Neuron (in vitro differentiated cells): ENCODE results near the gene MRPL33.
A peak's percentile ranks its signal among the peaks of the same experiment; 100 is the strongest.
"Not testable (repeated sequence)": the region's sequence is repeated elsewhere in the genome, so short reads cannot be mapped to it uniquely, and the experiment has no call there.

Experiments used
- H2AFZ ChIP-seq: one replicate; pipeline ENCODE4 v1.6.1; 2013; ENCODE audit warnings: low read depth, mild to moderate bottlenecking, inconsistent platforms, low read length, moderate library complexity
- H3K27me3 ChIP-seq: one replicate; pipeline ENCODE4 v1.6.1; 2013; ENCODE audit warnings: low read length; ENCODE audit not compliant: insufficient read depth
- H3K36me3 ChIP-seq: one replicate; pipeline ENCODE4 v1.6.1; 2013; ENCODE audit warnings: low read length; ENCODE audit not compliant: insufficient read depth
- H3K4me1 ChIP-seq: one replicate; pipeline ENCODE4 v1.6.1; 2013; ENCODE audit warnings: low read length; ENCODE audit not compliant: insufficient read depth
- H3K4me3 ChIP-seq: 2 replicates; pipeline ENCODE4 v1.5.1; 2013; ENCODE audit warnings: mild to moderate bottlenecking, low read length, moderate library complexity
- H3K9me3 ChIP-seq: one replicate; pipeline ENCODE4 v1.6.1; 2013; ENCODE audit warnings: low read length

Gene MRPL33

GRCh38 chr2:27751377-27751776 is 20.1 kb upstream of the MRPL33 start:
- no peaks in the 10 kb centered on the region for H3K9me3 ChIP-seq
- H2AFZ ChIP-seq, result no peak overlapping the region
- H3K4me1 ChIP-seq, result peaks cover 4% of the 10 kb centered on the region
- H3K36me3 ChIP-seq, result no peaks in the 10 kb centered on the region
- H3K4me3 ChIP-seq, result no peak overlapping the region
- no peaks in the 10 kb centered on the region for H3K27me3 ChIP-seq

DNA sequence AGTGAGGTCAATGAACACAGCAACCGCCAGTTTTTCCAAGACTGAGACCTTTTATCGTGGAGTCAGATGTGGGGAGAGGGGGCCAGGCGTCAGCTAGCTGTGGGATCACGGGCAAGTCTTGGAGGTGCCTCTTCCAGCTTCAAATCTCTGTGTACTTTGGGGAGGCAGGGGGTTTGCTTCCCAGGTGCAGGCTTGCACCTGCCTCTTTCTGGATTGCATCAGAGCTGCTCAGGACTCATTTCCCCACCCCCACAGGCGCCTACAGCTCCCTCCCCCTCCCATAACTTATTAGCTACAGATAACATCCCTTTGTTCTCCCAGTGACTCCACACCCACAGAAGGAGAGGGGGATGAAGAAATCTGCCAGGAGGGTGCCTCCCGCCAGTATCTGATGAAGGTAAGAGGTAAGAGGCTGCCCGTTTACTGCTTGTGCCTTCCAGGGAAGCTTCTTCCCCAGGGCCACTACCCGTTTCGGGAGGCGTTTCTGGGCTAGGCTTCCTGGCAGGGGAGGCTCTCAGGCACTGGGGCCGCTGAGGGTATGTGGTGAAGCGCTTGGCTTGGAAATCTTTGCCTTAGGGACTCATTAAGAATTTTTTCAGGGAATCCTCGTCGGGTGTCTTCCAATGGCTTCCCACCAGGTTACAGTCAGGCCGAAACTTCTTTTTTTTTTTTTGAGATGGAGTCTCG is 18.8 kb upstream of the MRPL33 start:
- Histone ChIP-seq H3K4me3 (no peak overlapping the region), H3K36me3 (no peaks in the 10 kb centered on the region), H3K27me3 (no peaks in the 10 kb centered on the region)

GRCh38 chr2:27754138-27754588 is 17.4 kb upstream of the MRPL33 start:
- H3K4me3 ChIP-seq, result no peak overlapping the region
- peaks cover 4% of the 10 kb centered on the region for H3K4me1 ChIP-seq
- no peaks in the 10 kb centered on the region for H3K27me3 ChIP-seq

More for the DNA sequence above, 18.8 kb upstream of the MRPL33 start:
- peaks cover 4% of the 10 kb centered on the region for H3K4me1 ChIP-seq
- H2AFZ ChIP-seq, result no peak overlapping the region
- no peaks in the 10 kb centered on the region for H3K9me3 ChIP-seq

GRCh38 chr2:27754831-27755230 is 16.7 kb upstream of the MRPL33 start:
- H3K36me3 ChIP-seq, result no peaks in the 10 kb centered on the region
- no peak overlapping the region for H3K4me3 ChIP-seq
- no peaks in the 10 kb centered on the region for H3K27me3 ChIP-seq
- no peak overlapping the region for H2AFZ ChIP-seq
- H3K9me3 ChIP-seq, result no peaks in the 10 kb centered on the region
- H3K4me1 ChIP-seq, result peaks cover 4% of the 10 kb centered on the region

More at GRCh38 chr2:27754138-27754588, 17.4 kb upstream of the MRPL33 start:
- Histone ChIP-seq H3K36me3 (no peaks in the 10 kb centered on the region), H3K9me3 (no peaks in the 10 kb centered on the region), H2AFZ (no peak overlapping the region)

- Histone ChIP-seq H3K4me3 (no peak overlapping the region), H2AFZ (no peak overlapping the region), H3K27me3 (no peaks in the 10 kb centered on the region), H3K4me1 (peaks cover 4% of the 10 kb centered on the region), H3K36me3 (no peaks in the 10 kb centered on the region), H3K9me3 (no peaks in the 10 kb centered on the region)
Observed at GRCh38 chr2:27756091-27756490, 15.4 kb upstream of the MRPL33 start.

- Histone ChIP-seq H3K36me3 (no peaks in the 10 kb centered on the region), H3K27me3 (no peaks in the 10 kb centered on the region), H3K4me1 (peaks cover 4% of the 10 kb centered on the region), H3K4me3 (no peak overlapping the region), H2AFZ (no peak overlapping the region), H3K9me3 (no peaks in the 10 kb centered on the region)
Observed at GRCh38 chr2:27756544-27757498, 14.7 kb upstream of the MRPL33 start.

GRCh38 chr2:27762951-27763906 is 8.3 kb upstream of the MRPL33 start:
- Histone ChIP-seq H2AFZ (no peak overlapping the region), H3K36me3 (no peaks in the 10 kb centered on the region), H3K4me1 (no peaks in the 10 kb centered on the region)

GRCh38 chr2:27763907-27764267 is 7.6 kb upstream of the MRPL33 start:
- H3K36me3 ChIP-seq, result no peaks in the 10 kb centered on the region
- peaks cover 9% of the 10 kb centered on the region for H3K27me3 ChIP-seq
- H3K4me3 ChIP-seq, result no peak overlapping the region
- H3K4me1 ChIP-seq, result no peaks in the 10 kb centered on the region
- H3K9me3 ChIP-seq, result no peaks in the 10 kb centered on the region
- no peak overlapping the region for H2AFZ ChIP-seq

More at GRCh38 chr2:27762951-27763906, 8.3 kb upstream of the MRPL33 start:
- Histone ChIP-seq H3K4me3 (no peak overlapping the region), H3K9me3 (no peaks in the 10 kb centered on the region), H3K27me3 (peaks cover 9% of the 10 kb centered on the region)

DNA sequence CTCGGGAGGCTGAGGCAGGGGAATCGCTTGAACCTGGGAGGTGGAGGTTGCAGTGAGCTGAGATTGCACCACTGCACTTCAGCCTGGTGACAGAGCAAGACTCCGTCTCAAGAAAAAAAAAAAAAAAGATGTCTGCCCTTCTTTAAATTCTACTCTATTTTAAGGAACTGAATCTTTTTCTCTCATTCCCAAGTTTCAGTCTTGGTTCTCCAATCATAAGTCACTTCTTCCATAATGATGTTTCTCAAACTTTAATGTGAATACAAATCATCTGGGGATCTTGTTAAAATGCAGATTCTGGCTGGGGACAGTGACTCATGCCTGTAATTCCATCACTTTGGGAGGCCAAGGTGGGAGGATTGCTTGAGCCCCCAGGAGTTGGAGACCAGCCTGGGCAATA is 7.0 kb upstream of the MRPL33 start:
- not testable (repeated sequence) for H3K4me1 ChIP-seq, H2AFZ ChIP-seq, H3K36me3 ChIP-seq, H3K9me3 ChIP-seq, H3K4me3 ChIP-seq, H3K27me3 ChIP-seq

GRCh38 chr2:27765621-27766286 is 5.8 kb upstream of the MRPL33 start:
- H3K9me3 ChIP-seq, result no peaks in the 10 kb centered on the region
- no peaks in the 10 kb centered on the region for H3K4me1 ChIP-seq
- H3K36me3 ChIP-seq, result no peaks in the 10 kb centered on the region
- peaks cover 9% of the 10 kb centered on the region for H3K27me3 ChIP-seq
- no peak overlapping the region for H3K4me3 ChIP-seq
- no peak overlapping the region for H2AFZ ChIP-seq

- no peak overlapping the region for H2AFZ ChIP-seq
Observed at GRCh38 chr2:27766287-27766661, 5.2 kb upstream of the MRPL33 start.

GRCh38 chr2:27771202-27771547 is 344 bp upstream of the MRPL33 start:
- H3K27me3 ChIP-seq, result peaks cover 7% of the 10 kb centered on the region
- no peaks in the 10 kb centered on the region for H3K9me3 ChIP-seq
- peak overlapping the region; percentile 87 for H3K4me3 ChIP-seq
- H3K4me1 ChIP-seq, result peaks cover 17% of the 10 kb centered on the region
- peaks cover 17% of the 10 kb centered on the region for H3K36me3 ChIP-seq
- H2AFZ ChIP-seq, result peak overlapping the region; percentile 73

More at GRCh38 chr2:27766287-27766661, 5.2 kb upstream of the MRPL33 start:
- Histone ChIP-seq H3K4me1 (no peaks in the 10 kb centered on the region), H3K9me3 (no peaks in the 10 kb centered on the region), H3K36me3 (no peaks in the 10 kb centered on the region), H3K4me3 (no peak overlapping the region), H3K27me3 (peaks cover 9% of the 10 kb centered on the region)
